ENCODE data around the gene SKI.

SKI gene

DNA sequence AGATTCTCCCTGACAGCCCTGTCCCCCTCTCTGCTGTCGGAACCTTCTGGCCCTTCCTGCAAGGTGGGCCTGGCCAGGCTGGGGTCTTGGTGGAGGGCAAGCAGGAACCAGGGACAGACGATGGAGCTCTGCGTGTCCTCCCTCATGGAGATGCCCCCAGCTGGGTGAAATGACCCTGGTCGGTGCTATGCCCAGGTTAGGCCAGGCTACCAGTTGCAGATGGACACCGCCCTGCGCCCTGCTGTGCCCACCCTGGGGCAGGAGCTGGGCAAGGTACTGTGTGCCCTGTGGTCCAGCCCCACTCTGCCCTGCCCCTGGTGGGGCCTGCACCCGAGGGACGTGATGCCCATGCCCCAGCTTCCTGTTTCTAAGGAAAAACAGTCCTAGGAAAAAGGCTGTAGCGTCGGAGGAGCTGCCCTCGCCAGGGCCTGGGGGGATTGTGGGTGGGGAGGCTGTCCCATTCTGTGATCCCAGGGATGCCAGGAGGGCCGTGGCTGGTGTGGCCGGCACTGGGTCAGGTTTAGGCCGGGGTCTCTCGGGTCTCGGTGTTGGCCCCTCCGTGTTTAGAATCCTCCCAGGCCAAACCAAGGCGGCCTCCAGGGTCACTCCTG, 85.6 kb downstream of the SKI start:
- TF ChIP-seq SP1 (IDR thresholded peaks at IDR 0.05) (no peak), LEF1 (IDR thresholded peaks at IDR 0.05; ENCODE audit: borderline replicate concordance) (no peak), FOXM1 (IDR thresholded peaks at IDR 0.05; ENCODE audit: borderline replicate concordance) (no peak), NFRKB (IDR thresholded peaks at IDR 0.05) (no peak), ARNT (IDR thresholded peaks at IDR 0.05) (no peak), ELF4 (IDR thresholded peaks at IDR 0.05) (no peak), TARDBP (IDR thresholded peaks at IDR 0.05) (no peak), BHLHE40 (IDR thresholded peaks at IDR 0.05; ENCODE audit: borderline replicate concordance) (no peak), SUZ12 (IDR thresholded peaks at IDR 0.05) (no peak), FOXA1 (IDR thresholded peaks at IDR 0.05) (no peak), ZNF384 (IDR thresholded peaks at IDR 0.05) (no peak)
- POLR2A ChIA-PET = interaction anchor here (1.2 kb wide), 2 partner anchors 114 to 119 kb away, joined by 3 to 4 read pairs; partner anchors contain the start of gene FAAP20
- DNase-seq (ENCODE audit: extremely low spot score) = no peak
- CTCF ChIA-PET = interaction anchor here (0.5 to 0.6 kb wide), 2 partner anchors 383 to 1216 kb away, joined by 4 read pairs; no protein-coding TSS in a partner anchor

DNA sequence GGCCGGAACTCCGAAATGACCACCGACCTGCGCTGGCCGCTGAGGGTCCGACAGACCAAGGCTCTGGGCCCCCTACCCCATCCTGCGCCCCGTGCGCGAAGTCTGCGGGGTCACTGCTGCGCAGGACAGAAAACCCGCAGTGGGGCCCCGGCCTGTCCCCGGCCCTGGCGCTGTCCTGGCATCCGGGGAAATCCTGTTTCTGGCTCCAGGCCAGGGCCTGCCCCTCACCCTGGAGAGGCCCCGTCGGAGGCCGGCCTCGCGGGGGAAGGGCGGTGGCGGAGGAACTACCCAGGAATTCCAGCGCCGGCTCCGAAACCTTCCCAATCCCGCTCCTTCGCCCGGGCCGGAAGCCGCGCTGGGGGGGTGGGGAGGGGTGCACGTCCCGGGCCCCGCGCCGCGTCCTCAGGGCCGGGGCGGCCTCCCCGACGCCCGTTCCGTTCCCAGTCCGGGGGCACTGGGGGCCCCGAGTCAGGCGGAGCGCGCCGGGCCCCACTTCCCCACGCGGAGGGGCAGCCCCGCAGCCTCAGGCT, 86.2 kb downstream of the SKI start:
- TF ChIP-seq ELF4 (IDR thresholded peaks at IDR 0.05) = no peak
- POLR2A ChIA-PET = interaction anchor here (1.2 to 1.3 kb wide), 2 partner anchors 115 to 119 kb away, joined by 4 to 5 read pairs; partner anchors contain the start of gene FAAP20
- CTCF ChIA-PET = interaction anchor here (0.6 kb wide), 4 partner anchors 9 to 1215 kb away, joined by 3 to 4 read pairs (median 3); partner anchors contain the start of gene FAAP20
- peak; percentile 72 for DNase-seq (ENCODE audit: extremely low spot score)

DNA sequence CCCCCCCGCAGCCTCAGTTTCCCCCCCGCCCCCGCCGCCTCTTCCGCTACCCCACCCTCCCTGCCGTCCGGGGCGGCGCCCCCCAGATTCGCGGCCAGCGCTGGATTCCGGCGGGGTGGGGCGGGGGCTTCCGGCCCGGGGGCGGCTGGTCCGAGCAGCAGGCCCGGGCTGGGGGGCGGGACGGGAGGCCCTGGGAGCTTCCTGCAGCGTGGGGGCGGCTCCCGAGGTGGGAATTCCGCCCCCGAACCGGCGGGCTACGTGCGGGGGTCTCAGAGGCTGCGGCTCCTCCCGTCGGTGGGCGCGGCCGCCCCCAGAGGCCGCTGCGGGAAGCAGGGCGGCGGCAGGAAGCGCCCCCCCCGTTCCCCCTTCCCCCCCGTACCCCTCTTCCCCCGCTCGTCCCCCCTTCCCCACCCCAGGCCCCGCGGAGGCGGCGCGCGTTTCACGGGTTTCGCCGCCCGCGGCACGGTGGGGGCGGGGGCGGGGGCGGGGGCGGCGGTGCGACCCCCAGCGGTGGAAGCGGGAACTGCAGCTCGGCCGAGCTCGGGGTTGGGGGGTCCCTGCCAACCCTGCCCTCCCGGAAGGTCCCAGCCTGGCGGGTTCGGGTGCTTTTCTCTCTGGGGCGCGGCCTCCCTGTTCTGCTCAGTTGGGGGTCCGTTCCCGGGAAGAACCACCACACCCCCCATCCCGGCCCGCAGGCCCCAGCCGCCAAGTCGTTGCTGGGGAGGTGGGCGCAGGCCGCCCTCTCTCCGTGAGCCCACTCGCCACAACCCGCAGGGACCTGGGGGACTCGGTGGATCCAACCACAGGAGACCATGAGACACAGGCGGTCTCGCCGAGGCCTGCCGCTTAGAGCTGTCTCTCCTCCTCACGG, 86.9 kb downstream of the SKI start:
- POLR2A ChIA-PET = interaction anchor here (0.7 to 1.3 kb wide), 3 partner anchors 76 to 120 kb away, joined by 3 to 5 read pairs (median 3); partner anchors contain the start of genes FAAP20, MORN1 and RER1
- no peak for TF ChIP-seq ELF4 (IDR thresholded peaks at IDR 0.05)
- no peak for TF ChIP-seq CTBP1 (IDR thresholded peaks at IDR 0.05; ENCODE audit: borderline replicate concordance)
- TF ChIP-seq LEF1 (IDR thresholded peaks at IDR 0.05; ENCODE audit: borderline replicate concordance) = no peak
- CTCF ChIA-PET = interaction anchor here (0.6 kb wide), 3 partner anchors 8 to 120 kb away, joined by 3 read pairs; partner anchors contain the start of gene FAAP20
- DNase-seq (ENCODE audit: extremely low spot score) = peak; percentile 86

DNA sequence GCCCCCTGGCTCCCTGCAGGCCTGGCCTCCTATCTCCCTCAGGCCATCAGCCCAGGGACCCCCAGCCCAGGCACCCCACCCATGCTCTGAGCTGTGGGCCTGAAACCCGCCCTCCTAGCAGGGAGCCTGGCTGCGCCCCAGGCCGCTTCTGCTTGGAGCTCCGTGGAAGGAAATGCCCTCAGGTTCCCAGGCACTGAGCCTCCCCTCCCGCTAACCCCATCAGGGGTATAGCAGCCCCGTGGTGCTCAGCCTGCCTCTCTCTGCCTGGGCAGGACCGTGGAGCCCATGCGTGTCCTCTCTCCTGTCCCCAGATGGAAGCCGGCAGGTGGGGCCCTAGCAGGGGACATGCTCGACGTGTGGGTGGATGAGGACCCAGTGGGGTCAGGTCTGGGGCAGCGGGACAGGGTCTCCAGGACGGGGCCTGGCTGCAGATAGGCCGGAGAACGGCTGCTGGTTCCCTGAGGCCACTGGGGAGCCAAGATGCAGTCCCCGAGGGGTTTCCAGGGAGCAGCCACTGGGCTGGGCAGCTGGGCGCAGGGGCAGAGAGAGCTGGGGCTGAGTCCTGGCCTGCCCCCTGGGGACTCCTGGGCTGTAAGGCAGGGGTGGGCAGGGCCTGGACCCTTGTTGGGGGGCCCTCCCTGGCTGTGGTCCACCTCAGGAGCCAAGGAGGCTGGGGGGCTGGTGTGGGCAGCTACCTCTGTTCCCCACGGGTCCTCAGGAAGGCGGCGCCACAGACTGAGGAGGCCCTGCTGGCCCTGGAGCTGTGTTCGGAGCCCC, 87.7 kb downstream of the SKI start:
- TF ChIP-seq HDGF (IDR thresholded peaks at IDR 0.05; ENCODE audit: borderline replicate concordance) (no peak), ELF4 (IDR thresholded peaks at IDR 0.05) (no peak), L3MBTL2 (conservative IDR thresholded peaks at IDR 0.05) (no peak)
- CTCF ChIA-PET = interaction anchor here (1.1 kb wide), 1 partner anchor 66 kb away, joined by 3 read pairs; no protein-coding TSS in a partner anchor
- no peak for DNase-seq (ENCODE audit: extremely low spot score)
- POLR2A ChIA-PET = interaction anchor here (0.7 to 2.0 kb wide), 6 partner anchors 75 to 121 kb away, joined by 3 to 6 read pairs (median 4); partner anchors contain the start of genes FAAP20, MORN1 and RER1

DNA sequence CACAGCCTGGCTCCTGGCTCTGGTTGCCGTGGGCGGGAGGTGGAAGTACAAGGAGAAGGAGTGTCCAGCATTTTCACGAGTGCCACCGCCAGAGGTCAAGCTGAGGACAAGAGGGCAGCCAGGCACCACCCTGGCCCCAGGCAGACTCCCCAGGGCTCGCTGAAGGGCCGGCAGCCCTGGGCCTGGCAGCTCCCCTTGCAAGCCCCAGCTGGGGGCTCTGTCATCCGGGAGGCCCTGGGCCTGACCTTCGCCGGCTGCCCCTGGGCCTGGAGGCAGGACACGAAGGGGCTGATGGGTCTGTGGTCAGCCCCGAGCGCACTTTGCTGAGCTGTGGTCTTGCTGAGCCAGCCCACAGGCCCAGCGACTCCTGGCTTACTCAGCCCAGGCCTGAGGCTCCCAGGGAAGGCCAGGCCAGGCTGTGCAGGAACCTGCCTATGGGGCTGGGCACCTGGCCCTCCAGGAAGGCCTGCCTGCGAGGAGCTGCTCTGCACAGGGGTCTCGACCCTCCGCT, 88.4 kb downstream of the SKI start:
- no peak for DNase-seq (ENCODE audit: extremely low spot score)
- TF ChIP-seq NFRKB (IDR thresholded peaks at IDR 0.05) (no peak), SUZ12 (IDR thresholded peaks at IDR 0.05) (no peak), CTBP1 (IDR thresholded peaks at IDR 0.05; ENCODE audit: borderline replicate concordance) (no peak), L3MBTL2 (conservative IDR thresholded peaks at IDR 0.05) (no peak), FOXA1 (IDR thresholded peaks at IDR 0.05) (no peak), SP1 (IDR thresholded peaks at IDR 0.05) (no peak), LEF1 (IDR thresholded peaks at IDR 0.05; ENCODE audit: borderline replicate concordance) (no peak), ARNT (IDR thresholded peaks at IDR 0.05) (no peak), HDGF (IDR thresholded peaks at IDR 0.05; ENCODE audit: borderline replicate concordance) (no peak), ZNF384 (IDR thresholded peaks at IDR 0.05) (no peak), TARDBP (IDR thresholded peaks at IDR 0.05) (no peak), FOXM1 (IDR thresholded peaks at IDR 0.05; ENCODE audit: borderline replicate concordance) (no peak)
- TF ChIP-seq, protein P1, sequence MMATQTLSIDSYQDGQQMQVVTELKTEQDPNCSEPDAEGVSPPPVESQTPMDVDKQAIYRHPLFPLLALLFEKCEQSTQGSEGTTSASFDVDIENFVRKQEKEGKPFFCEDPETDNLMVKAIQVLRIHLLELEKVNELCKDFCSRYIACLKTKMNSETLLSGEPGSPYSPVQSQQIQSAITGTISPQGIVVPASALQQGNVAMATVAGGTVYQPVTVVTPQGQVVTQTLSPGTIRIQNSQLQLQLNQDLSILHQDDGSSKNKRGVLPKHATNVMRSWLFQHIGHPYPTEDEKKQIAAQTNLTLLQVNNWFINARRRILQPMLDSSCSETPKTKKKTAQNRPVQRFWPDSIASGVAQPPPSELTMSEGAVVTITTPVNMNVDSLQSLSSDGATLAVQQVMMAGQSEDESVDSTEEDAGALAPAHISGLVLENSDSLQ (IDR thresholded peaks at IDR 0.05) = no peak
- CTCF ChIA-PET = interaction anchor here (1.1 kb wide), 1 partner anchor 65 kb away, joined by 3 read pairs; no protein-coding TSS in a partner anchor
- POLR2A ChIA-PET = interaction anchor here (1.1 to 2.0 kb wide), 4 partner anchors 75 to 121 kb away, joined by 3 to 6 read pairs (median 4); partner anchors contain the start of genes MORN1 and RER1

DNA sequence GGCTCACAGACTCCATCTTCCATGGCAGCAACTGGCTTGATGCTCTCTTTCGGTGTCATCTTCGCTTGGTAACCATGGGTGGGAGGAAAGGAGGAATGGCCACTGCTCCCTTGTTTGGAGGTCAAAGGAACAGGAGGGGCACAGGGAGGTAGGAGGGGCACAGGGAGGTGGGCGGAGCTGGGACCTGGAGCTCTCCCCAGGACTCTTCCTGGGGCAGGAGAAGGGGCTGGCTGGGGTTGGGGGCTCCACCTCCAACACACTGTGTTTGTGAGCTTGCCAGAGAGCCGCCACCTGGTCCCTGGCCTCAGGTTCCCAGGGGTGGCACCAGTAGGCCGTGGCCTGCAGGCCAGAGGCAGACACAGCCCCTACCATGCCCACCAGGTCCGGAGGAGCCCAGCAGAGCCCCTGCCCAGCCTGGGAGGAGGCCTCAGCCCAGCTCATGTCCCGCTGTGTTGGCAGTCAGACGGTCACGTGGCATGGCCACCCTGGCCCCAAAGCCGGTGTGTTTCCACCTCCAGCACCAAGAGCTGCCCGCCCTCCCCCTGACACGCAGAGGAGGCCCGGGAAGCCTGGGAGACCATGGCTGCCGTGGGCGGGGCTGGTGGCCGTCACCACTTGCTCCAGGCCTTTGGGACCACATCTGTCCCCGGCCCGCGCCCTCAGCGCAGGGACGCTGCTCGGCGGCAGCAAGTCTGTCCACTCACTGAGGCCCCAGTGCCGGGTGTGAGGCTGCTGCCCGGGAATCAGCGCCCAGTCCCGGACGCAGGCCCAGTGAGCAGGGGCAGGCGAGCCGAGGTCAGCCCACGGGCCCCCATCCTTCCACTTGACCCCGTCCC, 89.3 kb downstream of the SKI start:
- no peak for TF ChIP-seq LEF1 (IDR thresholded peaks at IDR 0.05; ENCODE audit: borderline replicate concordance)
- TF ChIP-seq NFRKB (IDR thresholded peaks at IDR 0.05) = no peak
- TF ChIP-seq ZNF384 (IDR thresholded peaks at IDR 0.05) = no peak
- TF ChIP-seq L3MBTL2 (conservative IDR thresholded peaks at IDR 0.05) = no peak
- ChIA-PET POLR2A (interaction anchor here (1.6 to 2.0 kb wide), 3 partner anchors 74 to 122 kb away, joined by 3 to 6 read pairs (median 5); partner anchors contain the start of genes MORN1 and RER1), CTCF (no interaction called here)
- DNase-seq (ENCODE audit: extremely low spot score) = no peak
